OCI-LY3 (cell line): ENCODE measurements around the gene TMEM41B.

ENCODE experiments used
- H2AFZ ChIP-seq: fragments of 200-600, 300-600 bp; shearing (Covaris generic); 2 replicates; pipeline ENCODE4 v1.6.0; 2014; ENCODE audit warnings: antibody characterized with exemption, low read depth, low read length
- H3K27ac ChIP-seq: fragments of 200-600, 300-600 bp; sonication (generic); 2 replicates; pipeline ENCODE4 v1.5.1; 2014; ENCODE audit warnings: mild to moderate bottlenecking, low read length, moderate library complexity, mixed read lengths
- H3K27me3 ChIP-seq: fragments of 200-600, 300-600 bp; sonication (generic); 2 replicates; pipeline ENCODE4 v1.6.1; 2014; ENCODE audit warnings: low read depth, low read length, mixed read lengths
- H3K36me3 ChIP-seq: fragments of 200-600, 300-600 bp; sonication (generic); replicated peaks from 2 replicates; pipeline ENCODE3; 2014; ENCODE audit warnings: low read depth, low read length, mixed read lengths
- H3K4me1 ChIP-seq: fragments of 300-600, 200-600 bp; sonication (generic); 2 replicates; pipeline ENCODE4 v1.6.1; 2014; ENCODE audit warnings: low read length, mixed read lengths
- H3K4me2 ChIP-seq: fragments of 200-600, 300-600 bp; sonication (generic); 2 replicates; pipeline ENCODE4 v1.6.1; 2014; ENCODE audit warnings: low read length, mixed read lengths
- H3K4me3 ChIP-seq: fragments of 300-600, 200-600 bp; sonication (generic); 2 replicates; pipeline ENCODE4 v1.5.1; 2014; ENCODE audit warnings: antibody characterized with exemption, mild to moderate bottlenecking, low read length, moderate library complexity
- H3K79me2 ChIP-seq: fragments of 300-600, 200-600 bp; shearing (Covaris generic); 2 replicates; pipeline ENCODE4 v1.6.1; 2014; ENCODE audit warnings: mild to moderate bottlenecking, low read length, mixed read lengths
- H3K9ac ChIP-seq: fragments of 300-600, 200-600 bp; shearing (Covaris generic); 2 replicates; pipeline ENCODE4 v1.6.0; 2014; ENCODE audit warnings: mild to moderate bottlenecking, low read length, moderate library complexity
- H3K9me3 ChIP-seq: fragments of 200-600, 300-600 bp; shearing (Covaris generic); 2 replicates; pipeline ENCODE4 v1.6.1; 2014; ENCODE audit warnings: low read length, mixed read lengths; ENCODE audit not compliant: insufficient read depth
- H4K20me1 ChIP-seq: fragments of 200-600, 300-600 bp; sonication (generic); 2 replicates; pipeline ENCODE4 v1.6.1; 2016; ENCODE audit warnings: low read length, mixed read lengths; ENCODE audit not compliant: insufficient read depth
- EZH2phosphoT487 ChIP-seq: fragments of 200-600 bp; shearing (Covaris generic); IDR thresholded peaks from 2 replicates; pipeline ENCODE4 v1.6.1; 2018; ENCODE audit warnings: antibody characterized with exemption, mixed run types, low read depth
- TF ChIP-seq, protein P1 (sequence below): fragments of 200-600, 300-600 bp; sonication (generic); IDR thresholded peaks from 2 replicates; pipeline ENCODE4 v1.5.1; 2014; ENCODE audit warnings: antibody characterized with exemption, low read length, low read depth

Gene TMEM41B

DNA sequence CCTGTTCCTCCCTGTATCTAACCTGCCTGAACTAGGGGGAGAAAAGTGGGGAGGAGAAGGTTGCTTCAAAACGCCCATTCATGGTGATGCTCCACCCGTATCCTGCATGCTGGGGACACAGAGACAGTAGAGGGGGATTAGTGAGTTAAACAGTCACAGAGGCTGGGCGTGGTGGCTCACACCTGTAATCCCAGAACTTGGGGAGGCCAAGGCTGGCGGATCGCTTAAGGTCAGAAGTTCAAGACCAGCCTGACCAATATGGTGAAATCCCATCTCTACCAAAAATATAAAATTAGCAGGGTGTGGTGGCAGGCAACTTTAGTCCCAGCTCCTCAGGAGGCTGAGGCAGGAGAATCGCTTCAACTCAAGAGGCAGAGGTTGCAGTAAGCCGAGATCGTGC, 47.5 kb downstream of the TMEM41B start:
- peaks cover 18% of the 10 kb centered on the region for H3K27me3 ChIP-seq
- H3K4me3 ChIP-seq: no peak overlapping the region
- H3K9me3 ChIP-seq: no peaks in the 10 kb centered on the region
- no peaks in the 10 kb centered on the region for H3K36me3 ChIP-seq
- H3K4me2 ChIP-seq: no peak overlapping the region
- peaks cover 14% of the 10 kb centered on the region for H4K20me1 ChIP-seq
- no peak overlapping the region for H2AFZ ChIP-seq
- H3K27ac ChIP-seq: no peak overlapping the region
- no peak overlapping the region for H3K9ac ChIP-seq
- H3K4me1 ChIP-seq: no peaks in the 10 kb centered on the region
- TF ChIP-seq EZH2phosphoT487: no peak
- TF ChIP-seq, protein P1, sequence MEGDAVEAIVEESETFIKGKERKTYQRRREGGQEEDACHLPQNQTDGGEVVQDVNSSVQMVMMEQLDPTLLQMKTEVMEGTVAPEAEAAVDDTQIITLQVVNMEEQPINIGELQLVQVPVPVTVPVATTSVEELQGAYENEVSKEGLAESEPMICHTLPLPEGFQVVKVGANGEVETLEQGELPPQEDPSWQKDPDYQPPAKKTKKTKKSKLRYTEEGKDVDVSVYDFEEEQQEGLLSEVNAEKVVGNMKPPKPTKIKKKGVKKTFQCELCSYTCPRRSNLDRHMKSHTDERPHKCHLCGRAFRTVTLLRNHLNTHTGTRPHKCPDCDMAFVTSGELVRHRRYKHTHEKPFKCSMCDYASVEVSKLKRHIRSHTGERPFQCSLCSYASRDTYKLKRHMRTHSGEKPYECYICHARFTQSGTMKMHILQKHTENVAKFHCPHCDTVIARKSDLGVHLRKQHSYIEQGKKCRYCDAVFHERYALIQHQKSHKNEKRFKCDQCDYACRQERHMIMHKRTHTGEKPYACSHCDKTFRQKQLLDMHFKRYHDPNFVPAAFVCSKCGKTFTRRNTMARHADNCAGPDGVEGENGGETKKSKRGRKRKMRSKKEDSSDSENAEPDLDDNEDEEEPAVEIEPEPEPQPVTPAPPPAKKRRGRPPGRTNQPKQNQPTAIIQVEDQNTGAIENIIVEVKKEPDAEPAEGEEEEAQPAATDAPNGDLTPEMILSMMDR: no peak
- H3K79me2 ChIP-seq: peaks cover 30% of the 10 kb centered on the region

DNA sequence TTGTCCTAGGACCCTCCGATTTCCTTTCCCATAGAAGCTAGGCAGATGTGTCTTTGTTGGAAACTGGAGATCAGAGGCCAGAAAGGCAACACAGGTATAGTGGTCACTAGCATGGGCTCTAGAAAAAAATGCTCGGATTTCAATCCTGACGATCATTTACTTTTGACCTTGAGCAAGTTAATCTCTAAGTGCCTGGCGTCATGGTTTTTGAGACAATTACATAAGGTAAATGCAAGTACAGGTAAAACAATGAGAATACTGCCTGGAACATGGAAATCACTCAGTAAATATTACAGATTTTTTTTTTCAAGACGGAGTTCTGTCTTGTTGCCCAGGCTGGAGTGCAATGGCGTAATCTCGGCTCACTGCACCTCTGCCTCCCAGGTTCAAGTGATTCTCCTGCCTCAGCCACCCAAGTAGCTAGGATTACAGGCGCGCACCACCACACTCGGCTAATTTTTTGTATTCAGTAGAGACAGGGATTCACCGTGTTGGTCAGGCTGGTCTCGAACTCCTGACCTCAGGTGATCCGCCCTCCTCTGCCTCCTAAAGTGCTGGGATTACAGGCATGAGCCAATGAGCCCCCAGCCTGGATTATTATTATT, 48.2 kb downstream of the TMEM41B start:
- no peak overlapping the region for H3K9ac ChIP-seq
- H3K27ac ChIP-seq: no peak overlapping the region
- H3K36me3 ChIP-seq: no peaks in the 10 kb centered on the region
- H3K4me1 ChIP-seq: peaks cover under 1% of the 10 kb centered on the region; the same call in 1 of the 2 replicates
- peak overlapping the region; percentile 88 for H3K4me3 ChIP-seq
- H3K4me2 ChIP-seq: peak overlapping the region; percentile 93; the same call in 1 of the 2 replicates
- H2AFZ ChIP-seq: no peak overlapping the region
- peaks cover 18% of the 10 kb centered on the region for H4K20me1 ChIP-seq
- peaks cover 18% of the 10 kb centered on the region for H3K27me3 ChIP-seq
- peaks cover 36% of the 10 kb centered on the region for H3K79me2 ChIP-seq
- no peaks in the 10 kb centered on the region for H3K9me3 ChIP-seq
- TF ChIP-seq EZH2phosphoT487: no peak
- TF ChIP-seq, protein P1: no peak

DNA sequence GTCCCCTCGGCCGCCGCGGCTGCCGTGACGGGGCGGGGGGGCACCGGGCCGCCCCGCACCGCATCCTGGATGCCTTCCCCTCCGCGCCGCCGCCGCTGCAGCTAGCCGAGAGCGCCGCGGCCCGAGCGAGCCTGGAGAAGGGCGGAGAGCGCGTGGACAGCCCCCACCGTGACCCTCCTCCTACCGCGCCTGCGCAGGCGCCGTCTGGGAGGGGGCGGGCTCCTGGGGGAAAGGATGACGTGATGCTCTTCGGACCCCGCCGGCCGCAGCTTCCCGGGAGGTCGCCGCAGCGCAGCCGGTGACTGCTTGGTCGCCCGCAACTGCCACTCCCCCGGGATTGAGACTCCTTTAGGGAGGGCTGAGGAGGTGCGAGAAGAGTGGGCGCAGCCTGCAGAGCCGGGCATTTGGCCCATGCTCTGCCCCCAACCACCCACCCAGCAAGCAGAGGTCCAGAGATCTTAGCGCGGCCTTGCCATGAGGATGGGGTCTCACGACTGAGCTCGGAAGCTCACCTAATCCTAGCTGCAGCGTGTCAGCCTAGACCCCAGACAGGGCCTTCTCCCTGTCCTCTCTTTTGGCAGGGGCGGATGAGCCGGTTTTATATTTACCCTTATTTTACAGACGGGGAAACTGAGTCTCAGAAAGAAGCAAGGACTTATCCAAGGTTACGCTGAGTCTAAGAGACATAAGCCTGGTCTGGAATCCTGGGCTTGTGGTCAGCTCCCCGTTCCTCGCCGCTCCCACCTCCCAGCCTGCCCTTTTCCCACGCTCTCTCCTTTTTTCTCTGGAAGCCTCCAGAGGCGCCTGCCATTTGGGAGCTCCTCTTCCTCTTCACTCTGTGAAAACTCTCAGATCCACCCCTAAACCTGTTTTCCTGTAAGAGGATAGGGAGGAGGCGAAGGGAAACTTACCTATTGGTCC, 48.9 kb downstream of the TMEM41B start, which contains the start of gene DENND5A:
TSS of gene DENND5A (minus strand) at position 140 of the 921 bp plus-strand sequence. CDS start 281 bp downstream, outside the sequence.
- peak within 1 kb of the TSS; percentile 70 for H3K27ac ChIP-seq
- peaks cover 26% of the 10 kb centered on the region for H4K20me1 ChIP-seq
- peaks cover 44% of the 10 kb centered on the region for H3K79me2 ChIP-seq
- H3K9me3 ChIP-seq: no peaks in the 10 kb centered on the region
- peaks cover 18% of the 10 kb centered on the region for H3K27me3 ChIP-seq
- no peak for TF ChIP-seq EZH2phosphoT487
- TF ChIP-seq, protein P1: no peak
- peak within 1 kb of the TSS; percentile 98 for H2AFZ ChIP-seq
- peaks cover 9% of the 10 kb centered on the region for H3K4me1 ChIP-seq
- peak within 1 kb of the TSS; percentile 88 for H3K4me3 ChIP-seq
- H3K36me3 ChIP-seq: no peaks in the 10 kb centered on the region
- H3K9ac ChIP-seq: peak within 1 kb of the TSS; percentile 91
- H3K4me2 ChIP-seq: peak within 1 kb of the TSS; percentile 93
